Measurements from ENCODE around the gene AKAP8L. TPM values are rescaled to one million over a fixed set of nuclear protein-coding genes. Genes with fewer than 3 reads are reported as not detected.

Gene AKAP8L
- polyA plus RNA-seq, 2 donors = 37.9 to 75.5 TPM

DNA sequence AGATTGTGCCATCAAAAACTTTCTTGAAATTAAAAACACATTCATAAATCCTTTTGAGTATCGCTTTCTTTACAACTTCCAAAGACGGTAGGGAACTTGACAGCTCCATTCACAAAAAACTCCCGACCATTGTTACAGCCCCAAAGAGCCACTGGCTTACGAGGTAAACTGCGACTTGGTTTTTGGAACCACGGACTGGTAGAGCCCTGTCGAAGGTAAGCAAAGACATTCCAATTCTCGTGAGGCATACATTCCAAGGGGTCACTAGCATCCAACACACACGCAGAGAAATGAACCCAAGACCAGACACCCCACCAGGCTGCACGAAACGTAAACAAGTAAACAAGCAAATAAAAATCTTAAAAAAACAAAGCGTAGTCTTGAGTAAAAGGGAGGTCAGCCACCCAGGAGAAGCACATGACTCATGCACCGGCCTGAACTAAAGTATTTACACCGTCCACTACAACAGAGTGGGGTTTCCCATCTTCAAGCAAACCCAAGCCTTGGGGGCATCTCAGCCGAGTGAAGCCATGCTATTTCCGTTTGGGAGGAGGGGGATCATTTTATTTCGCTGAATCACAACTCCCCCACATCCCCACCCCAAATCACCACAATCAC lies 87.9 kb downstream of the AKAP8L start:
- no peaks in the 10 kb centered on the region for H3K9me3 ChIP-seq (ENCODE audit: control insufficient read depth in 2 of 2, insufficient read depth in 1 of 2, low read depth in 1 of 2, low read length in 1 of 2)
- peak overlapping the region; percentile 88 to 93 for H3K4me3 ChIP-seq (ENCODE audit: low read depth in 1 of 2, low read length in 2 of 2)
- no peaks in the 10 kb centered on the region for H3K36me3 ChIP-seq (ENCODE audit: control insufficient read depth in 2 of 2, insufficient read depth in 2 of 2, low read length in 1 of 2)
- H3K4me1 ChIP-seq (ENCODE audit: control insufficient read depth in 2 of 2, insufficient read depth in 2 of 2, low read length in 1 of 2) = peaks cover 0 to 6% of the 10 kb centered on the region in 2 donors
- H3K27me3 ChIP-seq (ENCODE audit: control insufficient read depth in 1 of 2, insufficient read depth in 2 of 2, low read length in 2 of 2) = no peaks in the 10 kb centered on the region
- 4% methylated on average over 17 of the region's 17 CpGs for WGBS, 2 donors
- peak overlapping the region; percentile 99 to 100 for H3K27ac ChIP-seq (ENCODE audit: low read depth in 2 of 2, low read length in 1 of 2)

Other genes starting within 250 kb of the AKAP8L start
- gene NOTCH3, start 218.0 kb downstream of the AKAP8L start, polyA plus RNA-seq = 10 to 100 TPM; 34.7 to 46.2 TPM
- 10 to 100 TPM; 30.4 to 69.8 TPM for gene EPHX3, start 186.5 kb downstream of the AKAP8L start, polyA plus RNA-seq
- 10 to 100 TPM; 13.9 to 27.4 TPM for gene BRD4, start 86.4 kb downstream of the AKAP8L start, polyA plus RNA-seq
- gene AKAP8, start 39.2 kb downstream of the AKAP8L start, polyA plus RNA-seq = 10 to 100 TPM; 13.1 to 15.0 TPM
- 10 to 100 TPM; 17.4 to 17.5 TPM for gene WIZ, start 31.0 kb upstream of the AKAP8L start, polyA plus RNA-seq
- 1 to 10 TPM; 3.6 to 5.8 TPM for gene RASAL3, start 45.6 kb upstream of the AKAP8L start, polyA plus RNA-seq
- gene PGLYRP2, start 60.5 kb upstream of the AKAP8L start, polyA plus RNA-seq = under 1 TPM in 1 of 2 donors, not detected in 1; 0.02 TPM
- gene CYP4F22, start 89.5 kb upstream of the AKAP8L start, polyA plus RNA-seq = 10 to 100 TPM in 1 of 2 donors, 1 to 10 TPM in 1; 4.4 to 17.3 TPM
- gene CYP4F8, start 196.2 kb upstream of the AKAP8L start, polyA plus RNA-seq = under 1 TPM; 0.10 to 0.19 TPM
- gene CYP4F3, start 221.9 kb upstream of the AKAP8L start, polyA plus RNA-seq = 10 to 100 TPM; 11.6 to 17.1 TPM